ENCODE measurements around the gene CDH4.

Gene CDH4

GRCh38 chr20:61799928-61800327, 547.9 kb downstream of the CDH4 start:
- no peak for DNase-seq (ENCODE audit: low read depth in 1 of 2, low spot score in 1 of 2)
- Histone ChIP-seq H3K27me3 (ENCODE audit: insufficient read depth, poor library complexity, severe bottlenecking) (peaks cover 10% of the 10 kb centered on the region), H3K27ac (replicated peaks) (no peak overlapping the region), H3K4me3 (replicated peaks; ENCODE audit: insufficient read depth, low read length) (no peak overlapping the region)
- no peak for TF ChIP-seq GABPA (IDR thresholded peaks at IDR 0.05; ENCODE audit: low read depth)
- no peak for TF ChIP-seq POLR2AphosphoS5 (IDR thresholded peaks at IDR 0.05; ENCODE audit: low read depth)
- no peak for TF ChIP-seq CTCF (IDR thresholded peaks at IDR 0.05; ENCODE audit: insufficient read depth, low read length)
- no peak for TF ChIP-seq REST (IDR thresholded peaks at IDR 0.05; ENCODE audit: insufficient replicate concordance, low read depth)
- no peak for TF ChIP-seq SPI1 (IDR thresholded peaks at IDR 0.05; ENCODE audit: borderline replicate concordance, low read depth)

GRCh38 chr20:61800359-61801064, 548.5 kb downstream of the CDH4 start:
- no peak for TF ChIP-seq POLR2AphosphoS5 (IDR thresholded peaks at IDR 0.05; ENCODE audit: low read depth)
- no peak for TF ChIP-seq GABPA (IDR thresholded peaks at IDR 0.05; ENCODE audit: low read depth)
- TF ChIP-seq SPI1 (IDR thresholded peaks at IDR 0.05; ENCODE audit: borderline replicate concordance, low read depth): no peak
- no peak for TF ChIP-seq CTCF (IDR thresholded peaks at IDR 0.05; ENCODE audit: insufficient read depth, low read length)
- TF ChIP-seq REST (IDR thresholded peaks at IDR 0.05; ENCODE audit: insufficient replicate concordance, low read depth): no peak
- no peak for DNase-seq (ENCODE audit: low read depth in 1 of 2, low spot score in 1 of 2)
- H3K27me3 ChIP-seq (ENCODE audit: insufficient read depth, poor library complexity, severe bottlenecking): peaks cover 10% of the 10 kb centered on the region

GRCh38 chr20:61801065-61801360, 549.0 kb downstream of the CDH4 start:
- TF ChIP-seq REST (IDR thresholded peaks at IDR 0.05; ENCODE audit: insufficient replicate concordance, low read depth) (no peak), GABPA (IDR thresholded peaks at IDR 0.05; ENCODE audit: low read depth) (no peak), CTCF (IDR thresholded peaks at IDR 0.05; ENCODE audit: insufficient read depth, low read length) (no peak), POLR2AphosphoS5 (IDR thresholded peaks at IDR 0.05; ENCODE audit: low read depth) (no peak), SPI1 (IDR thresholded peaks at IDR 0.05; ENCODE audit: borderline replicate concordance, low read depth) (no peak)
- no peak overlapping the region for H3K4me3 ChIP-seq (replicated peaks; ENCODE audit: insufficient read depth, low read length)
- H3K27me3 ChIP-seq (ENCODE audit: insufficient read depth, poor library complexity, severe bottlenecking): peaks cover 10% of the 10 kb centered on the region
- no peak for DNase-seq (ENCODE audit: low read depth in 1 of 2, low spot score in 1 of 2)
- no peak overlapping the region for H3K27ac ChIP-seq (replicated peaks)

More at GRCh38 chr20:61800359-61801064, 548.5 kb downstream of the CDH4 start:
- no peak overlapping the region for H3K4me3 ChIP-seq (replicated peaks; ENCODE audit: insufficient read depth, low read length)
- no peak overlapping the region for H3K27ac ChIP-seq (replicated peaks)
